Activated CD8-positive, alpha-beta memory T cell treated with anti-CD3 and anti-CD28 coated beads for 1 hour (primary cell): ENCODE measurements around the gene ANP32A.

Source experiments
- DNase-seq, 2 donors: peaks; one replicate each; pipeline ENCODE4 v3.0.0-alpha.2; 2020; ENCODE audit warnings: low read depth in 1 of 2; ENCODE audit errors: extremely low read depth in 1 of 2

The ANP32A gene

GRCh38 chr15:68784206-68784605, 36.5 kb downstream of the ANP32A start:
- DNase-seq = no peak

- DNase-seq = peak; percentile 42 to 57
Measured at GRCh38 chr15:68783226-68784058, 37.3 kb downstream of the ANP32A start.

DNA sequence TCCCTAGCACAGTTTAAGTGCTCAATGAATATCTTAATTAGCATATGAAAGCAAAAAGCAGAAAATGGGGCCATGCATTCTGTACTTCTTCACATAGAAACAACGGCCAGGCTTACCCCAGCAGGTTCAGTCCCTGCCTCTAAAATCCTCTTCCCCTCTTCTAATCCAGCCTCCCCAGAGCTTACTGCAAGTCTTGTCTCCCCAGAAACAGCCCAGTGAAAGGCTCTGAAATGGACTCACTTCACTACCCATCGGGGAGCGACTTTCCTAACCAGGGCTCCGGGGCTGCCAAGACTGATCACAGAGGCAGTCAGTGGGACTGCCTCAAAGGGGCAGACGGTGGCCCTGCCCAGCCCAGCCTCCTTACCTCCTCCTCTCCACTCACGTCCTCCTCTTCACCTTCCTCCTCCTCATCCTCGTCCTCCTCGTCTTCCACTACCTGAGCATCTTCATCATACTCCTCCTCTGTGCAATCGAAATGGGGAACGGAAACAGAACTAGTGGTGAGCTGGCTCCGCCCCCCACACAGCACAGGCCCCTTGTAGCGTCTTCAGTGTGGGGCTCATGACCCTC, 38.0 kb downstream of the ANP32A start:
- no peak for DNase-seq

GRCh38 chr15:68781766-68782588, 38.7 kb downstream of the ANP32A start:
- DNase-seq = no peak

GRCh38 chr15:68781217-68781616, 39.5 kb downstream of the ANP32A start:
- DNase-seq = no peak

GRCh38 chr15:68778876-68779275, 41.8 kb downstream of the ANP32A start:
- no peak for DNase-seq

- DNase-seq = no peak
Measured at GRCh38 chr15:68776477-68777270, 44.0 kb downstream of the ANP32A start.

- no peak for DNase-seq
Measured at GRCh38 chr15:68775671-68776476, 44.8 kb downstream of the ANP32A start.

GRCh38 chr15:68775236-68775577, 45.5 kb downstream of the ANP32A start:
- no peak for DNase-seq

- DNase-seq = no peak
Measured at GRCh38 chr15:68774521-68775235, 46.0 kb downstream of the ANP32A start.

GRCh38 chr15:68774120-68774519, 46.6 kb downstream of the ANP32A start:
- DNase-seq = no peak

GRCh38 chr15:68773036-68773435, 47.7 kb downstream of the ANP32A start:
- no peak for DNase-seq

- no peak for DNase-seq
Measured at GRCh38 chr15:68770216-68770615, 50.5 kb downstream of the ANP32A start.

DNA sequence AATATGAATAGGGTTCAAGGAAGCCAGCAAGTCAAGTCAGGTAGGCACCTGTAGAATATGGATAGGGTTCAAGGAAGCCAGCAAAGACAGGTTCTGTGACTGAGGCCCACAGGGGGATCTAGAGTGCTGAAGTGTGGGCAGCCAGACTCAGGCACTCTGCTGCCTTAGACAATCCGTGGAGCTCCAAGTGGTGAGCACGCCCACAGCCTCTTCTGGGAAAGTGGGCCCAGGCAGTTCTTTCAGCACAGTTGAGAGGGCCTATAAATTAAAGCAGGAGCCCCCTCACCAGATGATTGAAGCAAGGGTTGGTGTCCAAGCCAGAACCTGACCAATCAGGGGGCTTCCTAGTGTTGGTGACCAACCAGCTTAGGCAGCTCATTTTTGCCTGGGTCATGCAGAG, 51.0 kb downstream of the ANP32A start:
- DNase-seq = no peak

DNA sequence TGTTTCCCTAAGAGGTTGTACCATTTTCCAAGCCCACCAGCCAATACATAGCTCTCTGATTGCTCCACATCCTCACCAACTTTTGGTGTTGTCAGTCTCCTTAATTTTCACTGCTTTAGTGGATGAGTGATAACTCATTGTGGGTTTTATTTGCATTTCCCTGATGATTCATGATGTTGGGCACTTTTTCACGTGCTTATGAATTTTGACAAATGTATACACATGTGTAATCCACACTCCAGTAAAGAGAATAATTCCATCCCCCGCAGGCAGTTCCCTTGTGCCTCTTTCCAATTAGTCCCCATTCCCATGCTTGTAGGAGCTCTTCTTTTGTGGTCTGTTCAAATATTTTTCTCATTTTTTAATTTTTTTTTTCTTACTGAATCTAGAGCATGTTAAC, 52.4 kb downstream of the ANP32A start:
- DNase-seq = no peak

- DNase-seq = no peak
Measured at GRCh38 chr15:68767833-68768232, 52.9 kb downstream of the ANP32A start.

DNA sequence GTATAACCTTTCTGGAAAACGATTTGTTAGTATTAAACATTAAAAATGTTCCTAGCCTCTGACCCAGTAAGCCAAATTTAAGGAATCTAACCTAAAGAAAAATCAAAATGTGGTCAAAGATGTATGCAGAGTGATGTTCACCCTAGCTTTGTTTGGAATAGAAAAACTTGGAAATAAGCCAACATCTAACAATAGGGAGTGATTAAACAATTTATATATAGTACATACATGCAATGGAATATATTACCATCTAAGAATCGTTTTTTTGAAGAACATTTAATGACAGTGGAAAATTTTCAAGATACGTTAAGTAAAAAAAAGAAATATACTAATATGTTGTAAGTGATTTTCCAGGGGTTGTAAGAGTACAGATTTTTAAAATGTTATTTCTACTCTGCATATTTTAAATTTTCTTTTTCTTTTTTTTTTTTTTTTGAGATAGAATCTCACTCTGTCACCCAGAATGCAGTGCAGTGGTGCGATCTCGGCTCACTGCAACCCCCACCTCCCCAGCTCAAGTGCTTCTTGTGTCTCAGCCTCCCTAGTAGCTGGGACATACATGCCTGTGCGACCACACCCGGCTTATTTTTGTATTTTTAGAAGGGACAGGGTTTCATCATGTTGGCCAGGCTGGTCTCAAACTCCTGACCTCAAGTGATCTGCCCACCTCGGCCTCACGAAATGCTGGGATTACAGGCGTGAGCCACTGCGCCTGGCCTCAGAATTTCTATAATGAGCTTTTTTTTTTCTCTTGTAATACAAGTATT, 54.9 kb downstream of the ANP32A start:
- no peak for DNase-seq

DNA sequence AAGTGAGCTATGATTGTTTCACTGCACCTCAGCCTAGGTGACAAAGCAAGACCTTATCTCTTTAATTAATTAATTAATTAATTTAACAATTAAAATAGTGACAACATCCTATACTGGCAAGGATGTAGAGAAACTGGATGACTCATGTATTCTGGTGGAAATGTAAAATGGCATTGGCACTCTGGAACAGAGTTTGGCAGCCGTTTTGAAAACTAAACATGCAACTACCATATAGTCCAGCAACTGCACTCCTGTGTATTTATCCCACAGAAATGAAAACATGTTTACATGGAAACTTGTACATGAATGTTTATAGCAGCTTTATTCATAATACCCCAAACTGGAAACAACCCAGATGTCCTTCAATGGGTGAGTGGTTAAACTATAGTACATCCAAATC, 56.6 kb downstream of the ANP32A start:
- no peak for DNase-seq

DNA sequence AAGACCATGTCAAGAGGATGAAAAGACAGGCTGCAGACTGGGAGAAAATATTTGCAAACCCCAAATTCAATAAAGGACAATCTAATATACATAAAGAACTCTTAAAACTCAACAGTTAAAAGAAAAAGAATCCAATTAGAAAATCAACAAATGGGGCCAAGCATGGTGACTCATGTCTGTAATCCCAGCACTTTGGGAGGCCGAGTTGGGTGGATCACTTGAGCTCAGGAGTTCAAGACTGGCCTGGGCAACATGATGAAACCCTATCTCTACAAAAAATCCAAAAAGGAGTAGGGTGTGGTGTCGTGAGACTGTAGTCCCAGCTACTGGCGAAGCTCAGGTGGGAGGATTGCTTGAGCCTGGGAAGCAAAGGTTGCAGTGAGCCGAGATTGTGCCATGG, 57.6 kb downstream of the ANP32A start:
- DNase-seq = no peak
